HepG2 (cell line): ENCODE measurements around the gene RHBDF2. TPM values are rescaled to one million over a fixed set of nuclear protein-coding genes. Genes with fewer than 3 reads are reported as not detected.
A peak's percentile ranks its signal among the peaks of the same experiment; 100 is the strongest.

Experiments used
- CHD4 ChIP-seq: fragments of 200-600 bp; sonication (generic); IDR thresholded peaks from 2 replicates; pipeline ENCODE4 v1.7.0; 2017; ENCODE audit warnings: mild to moderate bottlenecking, low read length, borderline replicate concordance
- GABPB1 ChIP-seq: IDR thresholded peaks from 2 replicates; pipeline ENCODE4 v1.6.1; 2016; ENCODE audit warnings: mild to moderate bottlenecking, missing genetic modification reagents, moderate library complexity, missing compliant biosample characterization
- HNRNPH1 ChIP-seq: fragments of 200-400 bp; formaldehyde crosslinking; optimal IDR thresholded peaks from 2 replicates; pipeline ENCODE3; 2017; ENCODE audit warnings: mild to moderate bottlenecking, low read depth, low read length
- IRF2 ChIP-seq: IDR thresholded peaks from 2 replicates; pipeline ENCODE4 v1.6.1; 2018; ENCODE audit warnings: missing genetic modification reagents, missing compliant biosample characterization
- NR3C1 ChIP-seq: sonication (generic); formaldehyde crosslinking; IDR thresholded peaks from 2 replicates; pipeline ENCODE4 v1.4.0; 2020; ENCODE audit warnings: missing genetic modification reagents
- ZNF136 ChIP-seq: sonication (generic); formaldehyde crosslinking; IDR thresholded peaks from 2 replicates; pipeline ENCODE4 v1.8.1; 2022; ENCODE audit warnings: low read depth, mild to moderate bottlenecking, moderate library complexity, missing genetic modification reagents
- ZNF496 ChIP-seq: sonication (generic); formaldehyde crosslinking; IDR thresholded peaks from 2 replicates; pipeline ENCODE4 v1.8.1; 2023; ENCODE audit warnings: mild to moderate bottlenecking, moderate library complexity, missing genetic modification reagents; ENCODE audit not compliant: insufficient replicate concordance
- polyA plus RNA-seq, 8 experiments: library from polyadenylated mRNA; depleted of rRNA in 3 of 8; stranded (reverse) in 7 of 8; unstranded in 1 of 8; fragments of >200 nt; fragmentation: Illumina TruSeq in 4 of 8; extraction: Trizol in 4 of 8; gene quantifications; 2 replicates each; pipeline versions ENCODE4 v1.2.1 to v1.2.3, GENCODE V29; 2011 to 2016; ENCODE audit warnings: low read depth in 4 of 8, missing spikeins in 1 of 8, mixed read lengths in 1 of 8; ENCODE audit not compliant: insufficient read depth in 1 of 8
- total RNA-seq, 5 experiments: library from RNA; depleted of rRNA; stranded (reverse); fragments of >200 nt; fragmentation: Illumina TruSeq; extraction: Trizol; gene quantifications; 2 replicates each; pipeline ENCODE4 v1.2.3, GENCODE V29; 2016; ENCODE audit warnings: low read depth in 1 of 5
- TF ChIP-seq, protein P1 (sequence below): sonication (generic); formaldehyde crosslinking; IDR thresholded peaks from 2 replicates; pipeline ENCODE4 v1.4.0; 2020; ENCODE audit warnings: missing genetic modification reagents
- TF ChIP-seq, protein P2 (sequence below): sonication (generic); formaldehyde crosslinking; IDR thresholded peaks from 2 replicates; pipeline ENCODE4 v1.4.0; 2020; ENCODE audit warnings: missing genetic modification reagents
- TF ChIP-seq, protein P3 (sequence below): sonication (generic); formaldehyde crosslinking; IDR thresholded peaks from 2 replicates; pipeline ENCODE4 v1.4.0; 2020; ENCODE audit warnings: missing genetic modification reagents, mild to moderate bottlenecking, borderline replicate concordance
- TF ChIP-seq, protein P4 (sequence below): IDR thresholded peaks from 2 replicates; pipeline ENCODE4 v1.6.1; 2016; ENCODE audit warnings: low read depth, missing genetic modification reagents, missing compliant biosample characterization
- TF ChIP-seq, protein P5 (sequence below): sonication (generic); formaldehyde crosslinking; IDR thresholded peaks from 2 replicates; pipeline ENCODE4 v1.8.1; 2023; ENCODE audit warnings: mild to moderate bottlenecking, missing genetic modification reagents, borderline replicate concordance
- TF ChIP-seq, protein P6 (sequence below): sonication (generic); formaldehyde crosslinking; IDR thresholded peaks from 2 replicates; pipeline ENCODE4 v1.9.0; 2022; ENCODE audit warnings: missing genetic modification reagents, mild to moderate bottlenecking, borderline replicate concordance
- TF ChIP-seq, protein P7 (sequence below): sonication (generic); formaldehyde crosslinking; IDR thresholded peaks from 2 replicates; pipeline ENCODE4 v1.4.0; 2020; ENCODE audit warnings: missing genetic modification reagents, mild to moderate bottlenecking, borderline replicate concordance

Gene RHBDF2
- total and polyA plus RNA-seq, 2 of the 13 experiments (the other 11 are each of a cell fraction or from before 2014, with no cell fraction given) = 7.8 to 24.2 TPM

DNA sequence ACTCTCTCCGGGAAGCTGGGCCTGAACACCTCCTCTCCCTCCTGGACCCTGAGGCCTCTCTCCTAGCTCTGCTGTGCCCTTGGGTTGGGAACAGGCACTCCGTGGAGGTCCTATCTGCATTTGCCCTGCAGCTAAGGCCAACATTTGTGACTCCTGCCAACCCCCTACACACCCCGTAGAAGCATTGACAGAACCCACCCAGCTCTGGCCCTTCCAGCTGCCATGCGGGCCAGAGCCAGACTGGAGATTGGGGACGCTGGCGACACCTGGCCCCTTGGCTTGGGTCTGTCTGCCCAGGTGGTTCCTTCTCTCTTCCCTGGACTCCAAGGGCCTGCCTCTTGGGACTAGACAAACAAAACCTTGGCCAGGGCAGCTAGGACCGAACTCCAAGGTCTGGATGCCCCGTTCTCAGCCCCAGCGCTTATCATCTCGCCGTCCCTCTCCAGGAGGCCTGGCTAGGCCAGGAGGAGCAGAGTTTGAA lies 644 bp upstream of the RHBDF2 start (continued):
- TF ChIP-seq, protein P1, sequence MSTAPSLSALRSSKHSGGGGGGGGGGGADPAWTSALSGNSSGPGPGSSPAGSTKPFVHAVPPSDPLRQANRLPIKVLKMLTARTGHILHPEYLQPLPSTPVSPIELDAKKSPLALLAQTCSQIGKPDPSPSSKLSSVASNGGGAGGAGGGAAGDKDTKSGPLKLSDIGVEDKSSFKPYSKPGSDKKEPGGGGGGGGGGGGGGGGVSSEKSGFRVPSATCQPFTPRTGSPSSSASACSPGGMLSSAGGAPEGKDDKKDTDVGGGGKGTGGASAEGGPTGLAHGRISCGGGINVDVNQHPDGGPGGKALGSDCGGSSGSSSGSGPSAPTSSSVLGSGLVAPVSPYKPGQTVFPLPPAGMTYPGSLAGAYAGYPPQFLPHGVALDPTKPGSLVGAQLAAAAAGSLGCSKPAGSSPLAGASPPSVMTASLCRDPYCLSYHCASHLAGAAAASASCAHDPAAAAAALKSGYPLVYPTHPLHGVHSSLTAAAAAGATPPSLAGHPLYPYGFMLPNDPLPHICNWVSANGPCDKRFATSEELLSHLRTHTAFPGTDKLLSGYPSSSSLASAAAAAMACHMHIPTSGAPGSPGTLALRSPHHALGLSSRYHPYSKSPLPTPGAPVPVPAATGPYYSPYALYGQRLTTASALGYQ (CRISPR knock-in tag) = 0 out of 2 replicates have a peak, but pooled peaks have one; percentile 33
- TF ChIP-seq ZNF136 (CRISPR knock-in tag) (0 out of 2 replicates have a peak, but pooled peaks have one; percentile 22), NR3C1 (CRISPR knock-in tag) (no peak), IRF2 (CRISPR knock-in tag) (no peak), GABPB1 (CRISPR knock-in tag) (no peak), CHD4 (no peak), HNRNPH1 (no peak), ZNF496 (CRISPR knock-in tag) (no peak)
- TF ChIP-seq, protein P2, sequence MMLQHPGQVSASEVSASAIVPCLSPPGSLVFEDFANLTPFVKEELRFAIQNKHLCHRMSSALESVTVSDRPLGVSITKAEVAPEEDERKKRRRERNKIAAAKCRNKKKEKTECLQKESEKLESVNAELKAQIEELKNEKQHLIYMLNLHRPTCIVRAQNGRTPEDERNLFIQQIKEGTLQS (CRISPR knock-in tag) = no peak
- TF ChIP-seq, protein P3, sequence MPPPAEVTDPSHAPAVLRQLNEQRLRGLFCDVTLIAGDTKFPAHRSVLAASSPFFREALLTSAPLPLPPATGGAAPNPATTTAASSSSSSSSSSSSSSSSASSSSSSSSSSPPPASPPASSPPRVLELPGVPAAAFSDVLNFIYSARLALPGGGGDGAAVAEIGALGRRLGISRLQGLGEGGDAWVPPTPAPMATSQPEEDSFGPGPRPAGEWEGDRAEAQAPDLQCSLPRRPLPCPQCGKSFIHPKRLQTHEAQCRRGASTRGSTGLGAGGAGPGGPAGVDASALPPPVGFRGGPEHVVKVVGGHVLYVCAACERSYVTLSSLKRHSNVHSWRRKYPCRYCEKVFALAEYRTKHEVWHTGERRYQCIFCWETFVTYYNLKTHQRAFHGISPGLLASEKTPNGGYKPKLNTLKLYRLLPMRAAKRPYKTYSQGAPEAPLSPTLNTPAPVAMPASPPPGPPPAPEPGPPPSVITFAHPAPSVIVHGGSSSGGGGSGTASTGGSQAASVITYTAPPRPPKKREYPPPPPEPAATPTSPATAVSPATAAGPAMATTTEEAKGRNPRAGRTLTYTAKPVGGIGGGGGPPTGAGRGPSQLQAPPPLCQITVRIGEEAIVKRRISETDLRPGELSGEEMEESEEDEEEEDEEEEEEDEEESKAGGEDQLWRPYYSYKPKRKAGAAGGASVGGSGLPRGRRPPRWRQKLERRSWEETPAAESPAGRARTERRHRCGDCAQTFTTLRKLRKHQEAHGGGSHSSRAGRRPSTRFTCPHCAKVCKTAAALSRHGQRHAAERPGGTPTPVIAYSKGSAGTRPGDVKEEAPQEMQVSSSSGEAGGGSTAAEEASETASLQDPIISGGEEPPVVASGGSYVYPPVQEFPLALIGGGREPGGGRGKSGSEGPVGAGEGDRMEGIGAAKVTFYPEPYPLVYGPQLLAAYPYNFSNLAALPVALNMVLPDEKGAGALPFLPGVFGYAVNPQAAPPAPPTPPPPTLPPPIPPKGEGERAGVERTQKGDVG (CRISPR knock-in tag) = peak; percentile 87; the same call in 1 of the 2 replicates
- TF ChIP-seq, protein P4, sequence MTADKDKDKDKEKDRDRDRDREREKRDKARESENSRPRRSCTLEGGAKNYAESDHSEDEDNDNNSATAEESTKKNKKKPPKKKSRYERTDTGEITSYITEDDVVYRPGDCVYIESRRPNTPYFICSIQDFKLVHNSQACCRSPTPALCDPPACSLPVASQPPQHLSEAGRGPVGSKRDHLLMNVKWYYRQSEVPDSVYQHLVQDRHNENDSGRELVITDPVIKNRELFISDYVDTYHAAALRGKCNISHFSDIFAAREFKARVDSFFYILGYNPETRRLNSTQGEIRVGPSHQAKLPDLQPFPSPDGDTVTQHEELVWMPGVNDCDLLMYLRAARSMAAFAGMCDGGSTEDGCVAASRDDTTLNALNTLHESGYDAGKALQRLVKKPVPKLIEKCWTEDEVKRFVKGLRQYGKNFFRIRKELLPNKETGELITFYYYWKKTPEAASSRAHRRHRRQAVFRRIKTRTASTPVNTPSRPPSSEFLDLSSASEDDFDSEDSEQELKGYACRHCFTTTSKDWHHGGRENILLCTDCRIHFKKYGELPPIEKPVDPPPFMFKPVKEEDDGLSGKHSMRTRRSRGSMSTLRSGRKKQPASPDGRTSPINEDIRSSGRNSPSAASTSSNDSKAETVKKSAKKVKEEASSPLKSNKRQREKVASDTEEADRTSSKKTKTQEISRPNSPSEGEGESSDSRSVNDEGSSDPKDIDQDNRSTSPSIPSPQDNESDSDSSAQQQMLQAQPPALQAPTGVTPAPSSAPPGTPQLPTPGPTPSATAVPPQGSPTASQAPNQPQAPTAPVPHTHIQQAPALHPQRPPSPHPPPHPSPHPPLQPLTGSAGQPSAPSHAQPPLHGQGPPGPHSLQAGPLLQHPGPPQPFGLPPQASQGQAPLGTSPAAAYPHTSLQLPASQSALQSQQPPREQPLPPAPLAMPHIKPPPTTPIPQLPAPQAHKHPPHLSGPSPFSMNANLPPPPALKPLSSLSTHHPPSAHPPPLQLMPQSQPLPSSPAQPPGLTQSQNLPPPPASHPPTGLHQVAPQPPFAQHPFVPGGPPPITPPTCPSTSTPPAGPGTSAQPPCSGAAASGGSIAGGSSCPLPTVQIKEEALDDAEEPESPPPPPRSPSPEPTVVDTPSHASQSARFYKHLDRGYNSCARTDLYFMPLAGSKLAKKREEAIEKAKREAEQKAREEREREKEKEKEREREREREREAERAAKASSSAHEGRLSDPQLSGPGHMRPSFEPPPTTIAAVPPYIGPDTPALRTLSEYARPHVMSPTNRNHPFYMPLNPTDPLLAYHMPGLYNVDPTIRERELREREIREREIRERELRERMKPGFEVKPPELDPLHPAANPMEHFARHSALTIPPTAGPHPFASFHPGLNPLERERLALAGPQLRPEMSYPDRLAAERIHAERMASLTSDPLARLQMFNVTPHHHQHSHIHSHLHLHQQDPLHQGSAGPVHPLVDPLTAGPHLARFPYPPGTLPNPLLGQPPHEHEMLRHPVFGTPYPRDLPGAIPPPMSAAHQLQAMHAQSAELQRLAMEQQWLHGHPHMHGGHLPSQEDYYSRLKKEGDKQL = no peak
- TF ChIP-seq, protein P5, sequence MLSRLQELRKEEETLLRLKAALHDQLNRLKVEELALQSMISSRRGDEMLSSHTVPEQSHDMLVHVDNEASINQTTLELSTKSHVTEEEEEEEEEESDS (CRISPR knock-in tag) = no peak
- TF ChIP-seq, protein P6, sequence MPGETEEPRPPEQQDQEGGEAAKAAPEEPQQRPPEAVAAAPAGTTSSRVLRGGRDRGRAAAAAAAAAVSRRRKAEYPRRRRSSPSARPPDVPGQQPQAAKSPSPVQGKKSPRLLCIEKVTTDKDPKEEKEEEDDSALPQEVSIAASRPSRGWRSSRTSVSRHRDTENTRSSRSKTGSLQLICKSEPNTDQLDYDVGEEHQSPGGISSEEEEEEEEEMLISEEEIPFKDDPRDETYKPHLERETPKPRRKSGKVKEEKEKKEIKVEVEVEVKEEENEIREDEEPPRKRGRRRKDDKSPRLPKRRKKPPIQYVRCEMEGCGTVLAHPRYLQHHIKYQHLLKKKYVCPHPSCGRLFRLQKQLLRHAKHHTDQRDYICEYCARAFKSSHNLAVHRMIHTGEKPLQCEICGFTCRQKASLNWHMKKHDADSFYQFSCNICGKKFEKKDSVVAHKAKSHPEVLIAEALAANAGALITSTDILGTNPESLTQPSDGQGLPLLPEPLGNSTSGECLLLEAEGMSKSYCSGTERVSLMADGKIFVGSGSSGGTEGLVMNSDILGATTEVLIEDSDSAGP (CRISPR knock-in tag) = peak; percentile 70; the same call in 1 of the 2 replicates
- TF ChIP-seq, protein P7, sequence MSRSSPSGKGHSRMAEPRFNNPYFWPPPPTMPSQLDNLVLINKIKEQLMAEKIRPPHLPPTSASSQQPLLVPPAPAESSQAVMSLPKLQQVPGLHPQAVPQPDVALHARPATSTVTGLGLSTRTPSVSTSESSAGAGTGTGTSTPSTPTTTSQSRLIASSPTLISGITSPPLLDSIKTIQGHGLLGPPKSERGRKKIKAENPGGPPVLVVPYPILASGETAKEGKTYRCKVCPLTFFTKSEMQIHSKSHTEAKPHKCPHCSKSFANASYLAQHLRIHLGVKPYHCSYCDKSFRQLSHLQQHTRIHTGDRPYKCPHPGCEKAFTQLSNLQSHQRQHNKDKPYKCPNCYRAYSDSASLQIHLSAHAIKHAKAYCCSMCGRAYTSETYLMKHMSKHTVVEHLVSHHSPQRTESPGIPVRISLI (CRISPR knock-in tag) = no peak
